OCI-LY7 (cell line): ENCODE results near the gene TMX3. TPM values are rescaled to one million over a fixed set of nuclear protein-coding genes. Genes with fewer than 3 reads are reported as not detected.

Experiments used
- BruUV-seq: library from RNA; stranded (reverse); fragments of 400-500 nt; replicated peaks from 2 replicates; lab custom pipeline; 2021; lab: Mats Ljungman, UMichigan
- CTCF ChIA-PET: fragments of 300-600 bp; sonication (Branson Sonifier 250); formaldehyde crosslinking; loops from one replicate; lab custom pipeline; 2022; ENCODE audit warnings: antibody characterized with exemption; ENCODE audit not compliant: unreplicated experiment; lab: Charles Lee
- POLR2A ChIA-PET: fragments of 300-600 bp; sonication (Branson Sonifier 250); formaldehyde crosslinking; loops from one replicate; lab custom pipeline; 2022; ENCODE audit warnings: antibody characterized with exemption; lab: Charles Lee
- DNase-seq: peaks from one replicate; pipeline ENCODE4 v3.0.0-alpha.2; 2015; ENCODE audit warnings: low spot score
- H2AFZ ChIP-seq: fragments of 200-600 bp; sonication (generic), shearing (Covaris generic); 2 replicates; pipeline ENCODE4 v1.6.1; 2014; ENCODE audit warnings: mild to moderate bottlenecking, antibody characterized with exemption, low read length, moderate library complexity
- H3K27ac ChIP-seq: fragments of 200-600 bp; sonication (generic); 2 replicates; pipeline ENCODE4 v1.5.1; 2014; ENCODE audit warnings: mixed run types, low read depth, mild to moderate bottlenecking, moderate library complexity, low read length, inconsistent platforms; ENCODE audit not compliant: poor library complexity, severe bottlenecking
- H3K36me3 ChIP-seq: fragments of 200-600 bp; sonication (generic); 2 replicates; pipeline ENCODE4 v1.6.1; 2014; ENCODE audit warnings: mild to moderate bottlenecking, antibody characterized with exemption, low read length, moderate library complexity, mixed read lengths; ENCODE audit not compliant: insufficient read depth
- H3K4me1 ChIP-seq: fragments of 200-600 bp; sonication (generic); 2 replicates; pipeline ENCODE4 v1.5.1; 2014; ENCODE audit warnings: mild to moderate bottlenecking, low read length; ENCODE audit not compliant: insufficient read depth, poor library complexity, severe bottlenecking
- H3K4me2 ChIP-seq: fragments of 200-600 bp; sonication (generic); 2 replicates; pipeline ENCODE4 v1.6.1; 2014; ENCODE audit warnings: mild to moderate bottlenecking, low read length
- H3K4me3 ChIP-seq: fragments of 200-600 bp; sonication (generic); 2 replicates; pipeline ENCODE4 v1.5.1; 2014; ENCODE audit warnings: mild to moderate bottlenecking, low read depth, low read length; ENCODE audit not compliant: poor library complexity, severe bottlenecking
- H3K79me2 ChIP-seq: fragments of 200-600 bp; sonication (generic); 2 replicates; pipeline ENCODE4 v1.6.1; 2016; ENCODE audit warnings: low read depth, mild to moderate bottlenecking, low read length, moderate library complexity, mixed read lengths; ENCODE audit not compliant: insufficient read depth
- H3K9me2 ChIP-seq: fragments of 200-600 bp; sonication (generic); 2 replicates; pipeline ENCODE4 v1.6.1; 2016; ENCODE audit warnings: mild to moderate bottlenecking, low read length, mixed read lengths; ENCODE audit not compliant: insufficient read depth
- H3K9me3 ChIP-seq: fragments of 200-600 bp; sonication (generic); 2 replicates; pipeline ENCODE4 v1.6.1; 2014; ENCODE audit warnings: mild to moderate bottlenecking, mixed run types, low read length, mixed read lengths
- H4K20me1 ChIP-seq: fragments of 200-600 bp; sonication (generic); 2 replicates; pipeline ENCODE4 v1.6.1; 2014; ENCODE audit warnings: mild to moderate bottlenecking, antibody characterized with exemption, low read length, moderate library complexity, mixed read lengths; ENCODE audit not compliant: insufficient read depth
- CTCF ChIP-seq: fragments of 200-600 bp; sonication (generic); conservative IDR thresholded peaks from 2 replicates; pipeline ENCODE4 v1.5.1; 2014; ENCODE audit warnings: mild to moderate bottlenecking, antibody characterized with exemption, low read length, moderate library complexity, mixed read lengths
- EZH2phosphoT487 ChIP-seq: fragments of 200-600 bp; sonication (generic); IDR thresholded peaks from 2 replicates; pipeline ENCODE4 v1.6.1; 2018; ENCODE audit warnings: low read depth, borderline replicate concordance, mild to moderate bottlenecking, mixed run types, antibody characterized with exemption, low read length, moderate library complexity, mixed read lengths
- intact Hi-C: fragments of 100-400 bp; cut with micrococcal nuclease; formaldehyde crosslinking; loops from one replicate; pipeline ENCODE4 v1.10.0; 2022; ENCODE audit not compliant: unreplicated experiment
- total RNA-seq, 2 experiments: library from RNA; depleted of rRNA in 1 of 2; stranded (reverse); fragments of >200 nt in 1 of 2; shearing (Covaris generic) in 1 of 2; gene quantifications; 2 replicates each; pipeline ENCODE4 v1.2.3, GENCODE V29; 2014 to 2022

Gene TMX3
- total RNA-seq, 2 experiments from 2014 or later = 14.8 to 25.9 TPM

GRCh38 chr18:68713796-68714195, 1.1 kb downstream of the TMX3 start:
- intact Hi-C loops = loop anchor here (10.0 kb wide), 1 partner anchor 1491 kb away; the partner anchor contains the start of gene RTTN
- Histone ChIP-seq H3K9me3 (no peaks in the 10 kb centered on the region), H3K79me2 (peaks cover 30% of the 10 kb centered on the region), H3K36me3 (peaks cover 40% of the 10 kb centered on the region), H3K4me2 (peak overlapping the region; percentile 85), H3K4me3 (peak overlapping the region; percentile 90), H3K4me1 (peaks cover 16% of the 10 kb centered on the region), H2AFZ (peak overlapping the region; percentile 69; the same call in 1 of the 2 replicates), H3K9me2 (no peaks in the 10 kb centered on the region), H3K27ac (peak overlapping the region; percentile 43), H4K20me1 (no peaks in the 10 kb centered on the region)
- BruUV-seq = no TSS peak
- ChIA-PET CTCF (no interaction called here), POLR2A (interaction anchor here (1.0 kb wide), 1 partner anchor 27 kb away, joined by 3 read pairs; no protein-coding TSS in a partner anchor)
- DNase-seq = no peak
- TF ChIP-seq EZH2phosphoT487 (no peak), CTCF (no peak)

GRCh38 chr18:68713131-68713530, 1.8 kb downstream of the TMX3 start:
- Histone ChIP-seq H3K27ac (peak overlapping the region; percentile 37), H3K36me3 (peaks cover 46% of the 10 kb centered on the region), H3K4me1 (peaks cover 16% of the 10 kb centered on the region), H3K9me3 (no peaks in the 10 kb centered on the region), H2AFZ (no peak overlapping the region), H3K4me2 (peak overlapping the region; percentile 85), H4K20me1 (no peaks in the 10 kb centered on the region), H3K9me2 (no peaks in the 10 kb centered on the region), H3K4me3 (peak overlapping the region; percentile 90), H3K79me2 (peaks cover 30% of the 10 kb centered on the region)
- TF ChIP-seq EZH2phosphoT487 = no peak
- TF ChIP-seq CTCF = no peak
- peak; percentile 24 for DNase-seq
- BruUV-seq = no TSS peak
- ChIA-PET POLR2A (no interaction called here), CTCF (no interaction called here)
- intact Hi-C loops = loop anchor here (10.0 kb wide), 1 partner anchor 1492 kb away; the partner anchor contains the start of gene RTTN

GRCh38 chr18:68707646-68708045, 7.3 kb downstream of the TMX3 start:
- H3K4me3 ChIP-seq = no peak overlapping the region
- ChIA-PET CTCF (no interaction called here), POLR2A (no interaction called here)
- no peak for DNase-seq
- peaks cover 8% of the 10 kb centered on the region; the same call in 1 of the 2 replicates for H3K79me2 ChIP-seq
- no peak overlapping the region for H3K27ac ChIP-seq
- H3K36me3 ChIP-seq = peaks cover 79% of the 10 kb centered on the region
- no TSS peak for BruUV-seq
- peaks cover 7% of the 10 kb centered on the region for H3K4me1 ChIP-seq
- no peaks in the 10 kb centered on the region for H3K9me3 ChIP-seq
- no peaks in the 10 kb centered on the region for H4K20me1 ChIP-seq
- TF ChIP-seq CTCF (no peak), EZH2phosphoT487 (no peak)
- no peaks in the 10 kb centered on the region for H3K9me2 ChIP-seq
- no peak overlapping the region for H2AFZ ChIP-seq
- intact Hi-C loops = no loop called here
- no peak overlapping the region for H3K4me2 ChIP-seq
